Heart left ventricle (tissue), 13 donors: Measurements from ENCODE around the gene DHX32.

Experiments
- POLR2A ChIP-seq, 2 donors: fragments of 450-650 bp; IDR thresholded peaks; one replicate each; pipeline ENCODE4 v1.6.1; 2017; ENCODE audit warnings: antibody characterized with exemption in 2 of 2, mild to moderate bottlenecking in 2 of 2, moderate library complexity in 2 of 2
- TF ChIP-seq, protein P1 (sequence below), 12 donors: fragments of 200-600 bp; sonication (generic) in 4 of 12; IDR thresholded peaks; one replicate each; pipeline versions ENCODE4 v1.5.0 to v1.8.0; 2018 to 2022; ENCODE audit warnings: antibody characterized with exemption in 12 of 12, mild to moderate bottlenecking in 5 of 12
- donor health status: ischemic (EF 13 %, LVEDD 7.1; RV severe dilation, severe dysfunction).
- donor health status: DM: no; HTN: yes; CAD: no.
- donor health status: DM: no; HTN: no; CAD: no.
- donor health status: ischemic (EF 25% LVEDD 6.9; RV normal size, moderate dysfunction).
- donor health status: ischemic (EF 25% LVEDD 5.7; RV mildly dilated, moderate dysfunction).
- donor health status: ischemic (EF 35%, LVEDD 5.7; RV mildly dilated, moderate dysfunction).
- donor health status: nonischemic (EF 11% LVEDD 7.7; RV severe dilation, severe dysfunction).
- donor health status: DM: yes; HTN: yes; CAD: no.
- donor health status: PGD.
- donor health status: ischemic (EF 29% LVEDD 5.4; RV normal size, mild dysfunction).
- donor health status: nonischemic (EF 23%, LVEDD 6.1; RV moderate dilation, normal function).

DNA sequence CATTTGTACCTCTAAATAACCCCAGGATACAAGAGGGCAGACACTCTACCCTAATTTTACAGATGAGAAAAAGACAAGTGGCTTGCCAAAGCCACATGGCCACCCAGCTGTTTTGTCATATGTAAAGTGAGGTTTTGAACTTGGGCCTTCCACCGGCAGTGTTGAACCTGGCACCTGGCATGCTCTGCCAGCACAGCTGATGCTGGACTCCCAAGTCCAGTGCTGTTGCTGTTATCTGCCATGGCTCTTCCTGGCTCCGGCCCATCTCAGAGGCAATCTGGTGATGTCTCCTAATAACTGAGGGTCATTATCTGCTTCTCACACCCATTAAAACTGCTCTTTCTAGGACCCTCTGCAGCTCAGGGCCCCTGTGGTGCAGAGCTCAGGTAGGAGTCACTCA, 32.7 kb downstream of the DHX32 start:
- TF ChIP-seq, protein P1, sequence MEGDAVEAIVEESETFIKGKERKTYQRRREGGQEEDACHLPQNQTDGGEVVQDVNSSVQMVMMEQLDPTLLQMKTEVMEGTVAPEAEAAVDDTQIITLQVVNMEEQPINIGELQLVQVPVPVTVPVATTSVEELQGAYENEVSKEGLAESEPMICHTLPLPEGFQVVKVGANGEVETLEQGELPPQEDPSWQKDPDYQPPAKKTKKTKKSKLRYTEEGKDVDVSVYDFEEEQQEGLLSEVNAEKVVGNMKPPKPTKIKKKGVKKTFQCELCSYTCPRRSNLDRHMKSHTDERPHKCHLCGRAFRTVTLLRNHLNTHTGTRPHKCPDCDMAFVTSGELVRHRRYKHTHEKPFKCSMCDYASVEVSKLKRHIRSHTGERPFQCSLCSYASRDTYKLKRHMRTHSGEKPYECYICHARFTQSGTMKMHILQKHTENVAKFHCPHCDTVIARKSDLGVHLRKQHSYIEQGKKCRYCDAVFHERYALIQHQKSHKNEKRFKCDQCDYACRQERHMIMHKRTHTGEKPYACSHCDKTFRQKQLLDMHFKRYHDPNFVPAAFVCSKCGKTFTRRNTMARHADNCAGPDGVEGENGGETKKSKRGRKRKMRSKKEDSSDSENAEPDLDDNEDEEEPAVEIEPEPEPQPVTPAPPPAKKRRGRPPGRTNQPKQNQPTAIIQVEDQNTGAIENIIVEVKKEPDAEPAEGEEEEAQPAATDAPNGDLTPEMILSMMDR (IDR thresholded peaks at IDR 0.05), result no peak
- no peak for TF ChIP-seq POLR2A (IDR thresholded peaks at IDR 0.05)
